Epithelial cell of proximal tubule (primary cell): ENCODE data around the gene PPP4R4. TPM values are rescaled to one million over a fixed set of nuclear protein-coding genes. Genes with fewer than 3 reads are reported as not detected.

Source experiments
- DNase-seq: peaks from one replicate; pipeline ENCODE4 v3.0.0-alpha.2; 2011; ENCODE audit warnings: low read depth
- H3K4me3 ChIP-seq: 2 replicates; pipeline ENCODE4 v1.5.1; 2011; ENCODE audit warnings: low read depth, mild to moderate bottlenecking, low read length
- CTCF ChIP-seq: conservative IDR thresholded peaks from 2 replicates; pipeline ENCODE4 v1.5.1; 2012; ENCODE audit warnings: low read depth, mild to moderate bottlenecking, low read length
- total RNA-seq: library from RNA; depleted of rRNA; stranded (reverse); fragments of >200 nt; gene quantifications from 2 replicates; pipeline ENCODE4 v1.2.3, GENCODE V29; 2015

Gene PPP4R4
- total RNA-seq, 1 donor from 2014 or later: 1.7 TPM

DNA sequence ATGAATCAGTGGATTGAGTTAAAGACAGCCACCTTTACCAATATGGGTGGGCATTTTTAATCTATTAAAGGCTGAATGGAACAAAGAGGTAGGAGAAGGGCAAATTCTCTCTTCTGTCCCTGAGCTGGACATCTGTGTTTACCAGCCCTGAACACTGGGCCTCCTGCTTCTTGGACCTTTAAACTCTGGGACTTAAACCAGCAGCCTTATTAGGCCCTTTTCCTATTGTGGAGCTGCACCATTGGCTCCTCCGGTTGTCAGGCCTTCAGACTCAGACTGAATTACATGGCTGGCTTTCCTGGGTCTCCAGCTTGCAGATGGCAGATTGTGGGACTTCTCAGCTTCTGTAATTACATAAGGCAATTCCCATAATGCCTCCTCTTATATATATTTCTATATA lies 142.6 kb downstream of the PPP4R4 start:
- no peak for TF ChIP-seq CTCF
- no peak overlapping the region for H3K4me3 ChIP-seq
- no peak for DNase-seq

DNA sequence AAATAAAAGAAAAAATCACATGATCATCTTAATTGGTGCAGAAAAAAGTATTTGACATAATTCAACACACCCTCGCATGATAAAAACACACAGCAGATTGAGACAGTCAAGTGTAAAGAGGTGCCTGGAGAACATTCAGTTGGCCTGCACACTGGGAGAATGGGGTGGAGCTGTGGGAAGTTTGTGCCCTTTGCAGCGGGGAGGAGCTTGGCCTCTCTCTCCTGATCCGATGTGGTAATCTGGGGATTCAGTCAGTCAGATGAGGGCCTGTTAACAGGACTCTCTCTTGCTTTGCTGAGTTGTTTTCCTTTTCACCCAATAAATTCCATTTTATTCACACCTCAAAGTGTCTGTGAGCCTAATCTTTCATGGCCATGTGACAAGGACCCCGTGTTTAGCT lies 143.1 kb downstream of the PPP4R4 start:
- no peak overlapping the region for H3K4me3 ChIP-seq
- DNase-seq: peak; percentile 52
- TF ChIP-seq CTCF: no peak

GRCh38 chr14:94320243-94320642 lies 146.1 kb downstream of the PPP4R4 start:
- no peak overlapping the region for H3K4me3 ChIP-seq
- DNase-seq: no peak
- no peak for TF ChIP-seq CTCF

- no peak overlapping the region for H3K4me3 ChIP-seq
- no peak for DNase-seq
- no peak for TF ChIP-seq CTCF
Measured at GRCh38 chr14:94321421-94322271, 147.5 kb downstream of the PPP4R4 start.

DNA sequence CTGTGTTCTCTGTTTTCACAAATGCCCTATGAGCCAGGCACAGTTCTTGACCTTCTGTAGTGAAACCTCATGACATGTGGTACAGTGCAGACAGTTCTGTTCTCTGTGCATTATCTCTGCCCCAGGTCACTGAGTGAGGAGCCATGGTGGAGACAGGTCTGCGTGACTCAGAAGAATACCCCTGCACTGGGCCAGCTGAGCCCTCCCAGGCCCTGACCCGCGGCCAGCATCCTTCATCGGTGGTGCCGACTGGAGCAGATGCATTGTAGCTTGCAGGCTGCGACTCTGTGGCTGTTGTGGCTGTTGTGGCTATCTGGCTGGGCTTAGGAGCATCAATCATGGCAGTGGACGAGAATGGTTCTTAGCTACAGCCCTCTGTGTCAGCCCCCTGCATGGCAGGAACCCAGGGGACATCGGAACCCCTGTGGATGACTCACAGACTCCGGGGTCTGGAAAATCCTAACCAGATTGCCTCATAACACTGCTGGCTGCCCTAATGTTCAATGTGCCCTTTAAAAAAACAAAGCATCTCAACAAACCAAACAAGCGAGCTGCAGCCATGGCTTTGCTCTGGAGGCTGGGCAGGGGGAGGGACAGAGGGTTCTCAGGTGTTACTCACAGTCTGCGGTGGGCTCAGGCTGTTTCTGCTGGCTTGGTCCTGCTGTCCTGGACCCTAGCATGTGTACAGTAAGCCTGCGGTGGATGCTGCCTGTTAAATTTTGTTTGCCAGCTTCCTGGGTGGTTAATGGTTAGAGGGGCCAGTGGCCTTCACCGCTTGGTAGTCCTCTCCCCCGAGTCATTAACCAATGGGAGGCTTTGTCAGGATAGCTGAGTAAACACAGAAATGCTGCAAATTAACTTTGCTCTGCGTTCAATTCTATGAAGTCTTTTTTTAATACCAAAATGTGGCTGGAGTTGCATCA lies 148.8 kb downstream of the PPP4R4 start, which contains the start of gene SERPINA6:
Gene SERPINA6 (minus strand): TSS at position 689 of the 923 bp plus-strand sequence. CDS start 8,688 bp downstream, outside the sequence.
- peak within 1 kb of the TSS; percentile 27 for H3K4me3 ChIP-seq
- peak; percentile 61 for DNase-seq
- TF ChIP-seq CTCF: no peak

DNA sequence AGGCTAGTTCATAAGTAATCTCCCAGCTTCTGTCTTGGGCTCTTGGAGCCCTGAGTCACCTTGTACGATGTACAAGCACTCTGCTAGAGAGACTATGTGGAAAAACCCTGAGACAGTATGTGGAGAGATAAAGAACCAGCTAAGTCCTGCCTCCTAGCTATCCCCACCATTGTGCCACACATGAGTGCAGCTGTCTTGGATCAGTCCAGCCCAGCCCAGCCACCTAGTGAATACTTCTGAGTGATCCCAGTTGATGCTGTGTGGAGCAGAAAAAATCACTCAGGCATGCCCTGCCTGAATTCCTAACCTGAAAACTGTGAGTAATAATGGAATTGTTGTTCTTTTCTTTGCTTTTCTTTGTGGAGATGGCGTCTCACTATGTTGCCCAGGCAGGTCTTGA lies 154.1 kb downstream of the PPP4R4 start:
- H3K4me3 ChIP-seq: no peak overlapping the region
- peak; percentile 3 for TF ChIP-seq CTCF
- DNase-seq: peak; percentile 91

Other genes starting within 250 kb of the PPP4R4 start
- gene FAM181A, start 247.0 kb upstream of the PPP4R4 start, total RNA-seq: not detected in 2 replicates
- gene ASB2, start 197.8 kb upstream of the PPP4R4 start, total RNA-seq: 0.46 and 1.4 TPM in 2 replicates
- gene CCDC197, start 177.0 kb upstream of the PPP4R4 start, total RNA-seq: not detected in 2 replicates
- 5.6 and 15.0 TPM in 2 replicates for gene OTUB2, start 148.0 kb upstream of the PPP4R4 start, total RNA-seq
- gene DDX24, start 93.1 kb upstream of the PPP4R4 start, total RNA-seq: 121 and 150 TPM in 2 replicates
- 15.2 and 40.2 TPM in 2 replicates for gene IFI27L1, start 93.0 kb upstream of the PPP4R4 start, total RNA-seq
- gene IFI27, start 63.6 kb upstream of the PPP4R4 start, total RNA-seq: not detected in 2 replicates
- gene IFI27L2, start 44.7 kb upstream of the PPP4R4 start, total RNA-seq: 112 and 139 TPM in 2 replicates
- gene SERPINA10, start 118.9 kb downstream of the PPP4R4 start, total RNA-seq: not detected in 2 replicates
- 0.81 and 1.4 TPM in 2 replicates for gene SERPINA6, start 149.0 kb downstream of the PPP4R4 start, total RNA-seq
- not detected in 2 replicates for gene SERPINA2, start 192.4 kb downstream of the PPP4R4 start, total RNA-seq
- 15.3 and 15.8 TPM in 2 replicates for gene SERPINA1, start 214.3 kb downstream of the PPP4R4 start, total RNA-seq